Left lung (tissue), 14 donors: ENCODE results near the gene SPINDOC. TPM values are rescaled to one million over a fixed set of nuclear protein-coding genes. Genes with fewer than 3 reads are reported as not detected.

Experiments
- ATAC-seq: fragments of 200-7000 bp; cut with Tn5 transposase; one replicate; pipeline ENCODE4 v1.9.1; 2020; ENCODE audit warnings: moderate library complexity
- DNase-seq, 4 donors: peaks; one replicate each; pipeline ENCODE4 v3.0.0-alpha.2; 2013 to 2020
- H3K27ac ChIP-seq, 2 donors: fragments of 200-600 bp; sonication (generic) in 1 of 2; one replicate each; pipeline versions ENCODE4 v1.5.0 to v1.8.0; 2020 to 2021
- H3K27me3 ChIP-seq, 2 donors: fragments of 200-600 bp; sonication (generic) in 1 of 2; one replicate each; pipeline versions ENCODE4 v1.5.0 to v1.8.0; 2020 to 2021
- H3K36me3 ChIP-seq, 2 donors: fragments of 200-600 bp; sonication (generic) in 1 of 2; one replicate each; pipeline versions ENCODE4 v1.5.0 to v1.8.0; 2020 to 2021
- H3K4me1 ChIP-seq, 2 donors: fragments of 200-600 bp; one replicate each; pipeline ENCODE4 v1.8.0; 2021
- H3K4me3 ChIP-seq, 2 donors: fragments of 200-600 bp; sonication (generic) in 1 of 2; one replicate each; pipeline versions ENCODE4 v1.5.0 to v1.8.0; 2020 to 2021; ENCODE audit warnings: mild to moderate bottlenecking in 1 of 2
- H3K9me3 ChIP-seq, 2 donors: fragments of 200-600 bp; sonication (generic) in 1 of 2; one replicate each; pipeline versions ENCODE4 v1.5.0 to v1.8.0; 2020 to 2021
- CTCF ChIP-seq, 2 donors: fragments of 200-600 bp; sonication (generic) in 1 of 2; IDR thresholded peaks; one replicate each; pipeline versions ENCODE4 v1.5.0 to v1.8.0; 2021; ENCODE audit warnings: antibody characterized with exemption in 2 of 2
- intact Hi-C, 2 donors: fragments of 100-400 bp; cut with DNase I; formaldehyde crosslinking; loops; one replicate each; pipeline versions ENCODE4 v1.11.2 to v1.14.2; 2022
- long read RNA-seq, 12 donors: library from polyadenylated mRNA in 2 of 12; unstranded in 2 of 12; transcript quantifications; one replicate each; pipeline ENCODE4 v2.0.0 and lab custom pipeline, GENCODE V29; 2019 to 2026
- polyA plus RNA-seq, 6 donors: library from polyadenylated mRNA; unstranded; fragments of 120-200 nt; gene quantifications; one replicate each; pipeline ENCODE4 v1.2.1, GENCODE V29; 2013; ENCODE audit not compliant: insufficient read length in 6 of 6
- total RNA-seq, 2 donors: library from RNA; stranded (reverse); fragmentation: NEBNext Ultra II Directional; extraction: Animal tissue kit (Norgen Biotek cat#: 25700); gene quantifications; one replicate each; pipeline ENCODE4 v1.2.1, GENCODE V29; 2021
- donor health status: DM: no; HTN: yes; CAD: no.
- donor health status: DM: no; HTN: no; CAD: no.

Gene SPINDOC, protein sequence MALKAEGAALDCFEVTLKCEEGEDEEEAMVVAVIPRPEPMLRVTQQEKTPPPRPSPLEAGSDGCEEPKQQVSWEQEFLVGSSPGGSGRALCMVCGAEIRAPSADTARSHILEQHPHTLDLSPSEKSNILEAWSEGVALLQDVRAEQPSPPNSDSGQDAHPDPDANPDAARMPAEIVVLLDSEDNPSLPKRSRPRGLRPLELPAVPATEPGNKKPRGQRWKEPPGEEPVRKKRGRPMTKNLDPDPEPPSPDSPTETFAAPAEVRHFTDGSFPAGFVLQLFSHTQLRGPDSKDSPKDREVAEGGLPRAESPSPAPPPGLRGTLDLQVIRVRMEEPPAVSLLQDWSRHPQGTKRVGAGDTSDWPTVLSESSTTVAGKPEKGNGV
- total RNA-seq: 10 to 100 TPM; 20.3 to 21.7 TPM
- 10 to 100 TPM; 30.0 to 46.2 (median 36.5) TPM for polyA plus RNA-seq
- long read RNA-seq, donor 1, transcript SPINDOC-201 (6 exons, 2,024 nt): major isoform, 15 of 28 reads
- long read RNA-seq, donor 1, partial matches to known transcripts: 13 of 28 reads
- long read RNA-seq, donor 1, other reads (novel, unspliced or antisense): 0 of 28 reads
- long read RNA-seq, donor 2, transcript SPINDOC-201 (6 exons, 2,024 nt): major isoform, 10 of 50 reads
- long read RNA-seq, donor 2, partial matches to known transcripts: 40 of 50 reads
- long read RNA-seq, donor 2, other reads (novel, unspliced or antisense): 0 of 50 reads
- long read RNA-seq, donor 3, transcript SPINDOC-201 (6 exons, 2,024 nt): major isoform, 15 of 15 reads
- long read RNA-seq, donor 3, partial matches to known transcripts: 0 of 15 reads
- long read RNA-seq, donor 3, other reads (novel, unspliced or antisense): 0 of 15 reads
- long read RNA-seq, donor 4: 0 reads
- long read RNA-seq, donor 5, transcript SPINDOC-201 (6 exons, 2,024 nt): major isoform, 7 of 7 reads
- long read RNA-seq, donor 5, partial matches to known transcripts: 0 of 7 reads
- long read RNA-seq, donor 5, other reads (novel, unspliced or antisense): 0 of 7 reads
- long read RNA-seq, donor 6, transcript SPINDOC-201 (6 exons, 2,024 nt): major isoform, 8 of 24 reads
- long read RNA-seq, donor 6, partial matches to known transcripts: 16 of 24 reads
- long read RNA-seq, donor 6, other reads (novel, unspliced or antisense): 0 of 24 reads
- long read RNA-seq, donor 7, transcript SPINDOC-201 (6 exons, 2,024 nt): major isoform, 5 of 5 reads
- long read RNA-seq, donor 7, partial matches to known transcripts: 0 of 5 reads
- long read RNA-seq, donor 7, other reads (novel, unspliced or antisense): 0 of 5 reads
- long read RNA-seq, donor 8, transcript SPINDOC-201 (6 exons, 2,024 nt): major isoform, 11 of 16 reads
- long read RNA-seq, donor 8, partial matches to known transcripts: 5 of 16 reads
- long read RNA-seq, donor 8, other reads (novel, unspliced or antisense): 0 of 16 reads
- long read RNA-seq, donor 9: 0 reads
- long read RNA-seq, donor 10: 0 reads
- long read RNA-seq, donor 11, transcript SPINDOC-201 (6 exons, 2,024 nt): major isoform, 7 of 7 reads
- long read RNA-seq, donor 11, partial matches to known transcripts: 0 of 7 reads
- long read RNA-seq, donor 11, other reads (novel, unspliced or antisense): 0 of 7 reads
- long read RNA-seq, donor 12, transcript SPINDOC-201 (6 exons, 2,024 nt): major isoform, 7 of 7 reads
- long read RNA-seq, donor 12, partial matches to known transcripts: 0 of 7 reads
- long read RNA-seq, donor 12, other reads (novel, unspliced or antisense): 0 of 7 reads

GRCh38 chr11:63813035-63813562 lies at the start of gene SPINDOC:
SPINDOC (plus strand) TSS chr11:63813456; CDS start chr11:63813687, 231 bp downstream.
- no peak for TF ChIP-seq CTCF (IDR thresholded peaks at IDR 0.05)

DNA sequence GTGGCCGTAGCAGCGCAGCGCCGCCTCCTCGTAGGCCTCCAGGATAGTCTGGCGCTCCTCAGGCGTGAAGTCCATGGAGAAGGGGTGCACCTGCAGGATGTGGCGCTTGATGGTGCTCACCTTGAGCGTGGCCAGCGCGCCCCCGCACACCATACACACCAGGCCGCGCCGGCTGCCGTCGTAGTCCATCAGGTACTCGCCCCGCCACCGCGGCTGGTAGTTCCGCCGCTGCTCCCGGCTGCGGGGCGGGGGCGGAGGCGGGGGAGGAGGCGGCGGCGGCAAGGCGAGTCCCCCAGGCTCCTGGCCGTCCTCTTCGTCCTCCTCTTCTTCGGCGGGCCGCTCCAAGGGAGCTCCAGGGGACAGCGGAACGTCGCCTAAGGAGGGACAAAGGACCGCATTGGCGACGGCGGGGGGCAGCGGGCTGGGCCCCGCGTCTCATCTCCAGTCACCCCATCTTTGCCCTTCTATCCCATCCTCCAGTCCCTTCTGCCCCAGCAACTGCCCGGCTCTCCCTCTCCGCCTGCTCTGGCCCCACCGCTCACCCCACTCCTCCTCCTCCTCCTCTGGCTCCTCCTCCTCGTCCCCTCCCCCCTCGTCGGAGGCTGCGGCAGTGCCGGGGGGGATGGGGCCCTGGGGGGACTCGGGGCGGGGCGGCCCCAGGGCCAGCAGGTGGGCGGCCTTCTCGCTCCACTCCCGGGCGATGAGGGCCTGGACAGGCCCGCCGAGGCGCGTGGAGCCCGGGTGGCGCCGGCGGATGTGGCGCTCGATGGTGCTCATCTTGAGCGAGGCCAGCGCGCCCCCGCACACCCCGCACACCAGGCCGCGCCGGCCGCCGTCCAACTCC lies 49.5 kb upstream of the SPINDOC start:
- Histone ChIP-seq H3K27me3 (peaks cover 0 to 2% of the 10 kb centered on the region in 2 donors), H3K9me3 (no peaks in the 10 kb centered on the region), H3K36me3 (peaks cover 0 to 42% of the 10 kb centered on the region in 2 donors), H3K4me3 (no peak overlapping the region), H3K4me1 (peaks cover 4 to 16% of the 10 kb centered on the region in 2 donors), H3K27ac (no peak overlapping the region)
- intact Hi-C loops: loop anchor here in 1 of 2 donors (10.0 kb wide), 1 partner anchor 181 kb away; no protein-coding TSS in a partner anchor
- ATAC-seq (no peak), DNase-seq (no peak)
- no peak for TF ChIP-seq CTCF (IDR thresholded peaks at IDR 0.05)

More at GRCh38 chr11:63813035-63813562, at the start of gene SPINDOC:
- intact Hi-C loops: no loop called here
- Histone ChIP-seq H3K4me1 (peaks cover 17 to 32% of the 10 kb centered on the region in 2 donors), H3K4me3 (peak within 1 kb of the TSS; percentile 92 to 98), H3K27me3 (peaks cover 0 to 5% of the 10 kb centered on the region in 2 donors), H3K9me3 (no peaks in the 10 kb centered on the region), H3K27ac (peak within 1 kb of the TSS; percentile 70 to 82), H3K36me3 (peaks cover 0 to 18% of the 10 kb centered on the region in 2 donors)
- peak; percentile 63 to 95 (median 77) for DNase-seq
- ATAC-seq: peak; percentile 94

DNA sequence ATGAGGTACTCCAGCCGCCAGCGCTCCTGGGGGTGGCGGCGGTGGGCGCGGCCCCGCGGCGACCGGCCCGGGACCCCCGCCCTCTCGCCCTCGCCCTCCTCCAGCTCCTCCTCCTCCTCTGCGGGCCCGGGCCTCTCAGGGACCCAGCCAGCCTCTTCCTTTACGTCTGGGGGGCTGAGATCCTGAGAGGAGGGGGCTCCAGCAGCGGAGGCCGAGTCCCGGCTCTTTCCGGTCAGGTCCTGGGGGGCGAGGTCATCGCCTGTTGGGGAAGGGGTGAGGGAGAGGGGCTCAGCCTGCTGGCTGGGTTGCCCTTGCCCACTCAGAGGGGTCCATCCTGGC lies 48.9 kb upstream of the SPINDOC start:
- intact Hi-C loops: loop anchor here in 1 of 2 donors (10.0 kb wide), 1 partner anchor 180 kb away; no protein-coding TSS in a partner anchor
- no peak overlapping the region for H3K27ac ChIP-seq
- TF ChIP-seq CTCF (IDR thresholded peaks at IDR 0.05): no peak
- peaks cover 0 to 8% of the 10 kb centered on the region in 2 donors for H3K27me3 ChIP-seq
- no peak overlapping the region for H3K4me3 ChIP-seq
- no peak for ATAC-seq
- H3K9me3 ChIP-seq: no peaks in the 10 kb centered on the region
- no peak for DNase-seq
- H3K36me3 ChIP-seq: peaks cover 0 to 36% of the 10 kb centered on the region in 2 donors
- H3K4me1 ChIP-seq: peaks cover 4 to 22% of the 10 kb centered on the region in 2 donors
